SU-DHL-6 (cell line): ENCODE data around the gene SAMMSON.

Experiments used
- H2AFZ ChIP-seq: fragments of 200-600 bp; sonication (generic); 2 replicates; pipeline ENCODE4 v1.6.1; 2014; ENCODE audit warnings: low read depth, mild to moderate bottlenecking, moderate library complexity, mixed read lengths, antibody characterized with exemption, low read length; ENCODE audit not compliant: severe bottlenecking
- H3F3A ChIP-seq: fragments of 200-600 bp; shearing (Covaris generic); 2 replicates; pipeline ENCODE4 v1.6.0; 2016; ENCODE audit warnings: antibody characterized with exemption, mild to moderate bottlenecking; ENCODE audit not compliant: insufficient read depth
- H3K27ac ChIP-seq: fragments of 200-600 bp; sonication (generic); 2 replicates; pipeline ENCODE4 v1.5.1; 2016; ENCODE audit warnings: low read depth, mild to moderate bottlenecking, low read length, moderate library complexity, mixed read lengths
- H3K27me3 ChIP-seq: fragments of 200-600 bp; sonication (generic), shearing (Covaris generic); 2 replicates; pipeline ENCODE4 v1.6.0; 2014; ENCODE audit warnings: mild to moderate bottlenecking, low read length
- H3K36me3 ChIP-seq: fragments of 200-600 bp; sonication (generic); 2 replicates; pipeline ENCODE4 v1.6.1; 2014; ENCODE audit warnings: mild to moderate bottlenecking, low read length, mixed read lengths
- H3K4me2 ChIP-seq: fragments of 300-600, 200-600 bp; shearing (Covaris generic), sonication (generic); 2 replicates; pipeline ENCODE4 v1.6.0; 2014; ENCODE audit warnings: low read length, low read depth, mild to moderate bottlenecking; ENCODE audit not compliant: poor library complexity, severe bottlenecking
- H3K4me3 ChIP-seq: fragments of 200-600 bp; sonication (generic); 2 replicates; pipeline ENCODE4 v1.5.1; 2014; ENCODE audit warnings: antibody characterized with exemption, low read length, mild to moderate bottlenecking, mixed read lengths; ENCODE audit not compliant: insufficient read depth, poor library complexity, severe bottlenecking
- H3K79me2 ChIP-seq: fragments of 200-600 bp; sonication (generic); 2 replicates; pipeline ENCODE4 v1.6.1; 2014; ENCODE audit warnings: mild to moderate bottlenecking, low read length, moderate library complexity; ENCODE audit not compliant: insufficient read depth
- H3K9ac ChIP-seq: fragments of 200-600 bp; sonication (generic); 2 replicates; pipeline ENCODE4 v1.7.0; 2014; ENCODE audit warnings: mild to moderate bottlenecking, low read length
- H3K9me2 ChIP-seq: fragments of 200-600 bp; sonication (generic); replicated peaks from 2 replicates; pipeline ENCODE4 v1.6.1; 2014; ENCODE audit warnings: low read length; ENCODE audit not compliant: insufficient read depth
- H3K9me3 ChIP-seq: fragments of 200-600 bp; sonication (generic); 2 replicates; pipeline ENCODE4 v1.6.1; 2014; ENCODE audit warnings: low read length, mixed read lengths; ENCODE audit not compliant: insufficient read depth
- H4K20me1 ChIP-seq: fragments of 200-600 bp; sonication (generic); 2 replicates; pipeline ENCODE4 v1.6.1; 2014; ENCODE audit warnings: low read depth, mild to moderate bottlenecking, antibody characterized with exemption, low read length, moderate library complexity, mixed read lengths
- CTCF ChIP-seq: fragments of 200-600 bp; sonication (generic); IDR thresholded peaks from one replicate; pipeline ENCODE4 v1.5.1; 2017; ENCODE audit warnings: antibody characterized with exemption, mild to moderate bottlenecking, low read length, moderate library complexity; ENCODE audit not compliant: insufficient read depth, poor library complexity, severe bottlenecking
- EZH2phosphoT487 ChIP-seq: fragments of 200-600 bp; sonication (generic), shearing (Covaris generic); conservative IDR thresholded peaks from 2 replicates; pipeline ENCODE4 v1.6.1; 2018; ENCODE audit warnings: mild to moderate bottlenecking, antibody characterized with exemption, low read length, moderate library complexity, mixed read lengths

SAMMSON gene

GRCh38 chr3:69970827-69971226, 28.7 kb upstream of the SAMMSON start:
- Histone ChIP-seq H3K9ac (no peak overlapping the region), H3K36me3 (no peaks in the 10 kb centered on the region), H3K27ac (no peak overlapping the region), H3K4me3 (no peak overlapping the region), H3K9me3 (no peaks in the 10 kb centered on the region), H3K79me2 (no peaks in the 10 kb centered on the region), H2AFZ (no peak overlapping the region), H3K4me2 (no peak overlapping the region), H3K9me2 (no peaks in the 10 kb centered on the region), H3K27me3 (no peaks in the 10 kb centered on the region), H4K20me1 (no peaks in the 10 kb centered on the region), H3F3A (no peaks in the 10 kb centered on the region)
- TF ChIP-seq EZH2phosphoT487 = no peak
- TF ChIP-seq CTCF = no peak

GRCh38 chr3:69972672-69973071, 26.9 kb upstream of the SAMMSON start:
- no peak overlapping the region for H3K27ac ChIP-seq
- no peaks in the 10 kb centered on the region for H3F3A ChIP-seq
- H3K4me2 ChIP-seq = no peak overlapping the region
- H3K9me3 ChIP-seq = no peaks in the 10 kb centered on the region
- no peaks in the 10 kb centered on the region for H3K9me2 ChIP-seq
- H2AFZ ChIP-seq = no peak overlapping the region
- H3K27me3 ChIP-seq = no peaks in the 10 kb centered on the region
- no peaks in the 10 kb centered on the region for H3K79me2 ChIP-seq
- H4K20me1 ChIP-seq = no peaks in the 10 kb centered on the region
- TF ChIP-seq CTCF = no peak
- H3K36me3 ChIP-seq = no peaks in the 10 kb centered on the region
- H3K9ac ChIP-seq = no peak overlapping the region
- H3K4me3 ChIP-seq = no peak overlapping the region

GRCh38 chr3:69976021-69976420, 23.5 kb upstream of the SAMMSON start:
- no peaks in the 10 kb centered on the region for H4K20me1 ChIP-seq
- H3K9ac ChIP-seq = no peak overlapping the region
- no peaks in the 10 kb centered on the region for H3K9me2 ChIP-seq
- H3K9me3 ChIP-seq = no peaks in the 10 kb centered on the region
- TF ChIP-seq EZH2phosphoT487 (no peak), CTCF (no peak)
- H2AFZ ChIP-seq = no peak overlapping the region
- no peaks in the 10 kb centered on the region for H3K27me3 ChIP-seq
- H3K27ac ChIP-seq = no peak overlapping the region
- H3F3A ChIP-seq = no peaks in the 10 kb centered on the region
- H3K79me2 ChIP-seq = no peaks in the 10 kb centered on the region
- no peaks in the 10 kb centered on the region for H3K36me3 ChIP-seq
- no peak overlapping the region for H3K4me3 ChIP-seq
- no peak overlapping the region for H3K4me2 ChIP-seq
